Measurements from ENCODE around the gene HS1BP3.

HS1BP3 gene

GRCh38 chr2:20633001-20633400 lies 17.9 kb downstream of the HS1BP3 start:
- in situ Hi-C loops (cut with HindIII; ENCODE audit: low sequenced_read_pairs), result no loop called here

GRCh38 chr2:20632446-20632990 lies 18.4 kb downstream of the HS1BP3 start:
- in situ Hi-C loops (cut with HindIII; ENCODE audit: low sequenced_read_pairs), result no loop called here

GRCh38 chr2:20631617-20632307 lies 19.1 kb downstream of the HS1BP3 start:
- in situ Hi-C loops (cut with HindIII; ENCODE audit: low sequenced_read_pairs), result no loop called here

GRCh38 chr2:20630967-20631366 lies 19.9 kb downstream of the HS1BP3 start:
- in situ Hi-C loops (cut with HindIII; ENCODE audit: low sequenced_read_pairs), result no loop called here

- in situ Hi-C loops (cut with HindIII; ENCODE audit: low sequenced_read_pairs), result no loop called here
These were observed 21.2 kb downstream of the HS1BP3 start for GRCh38 chr2:20629581-20630171.

- in situ Hi-C loops (cut with HindIII; ENCODE audit: low sequenced_read_pairs), result no loop called here
These were observed 21.7 kb downstream of the HS1BP3 start for GRCh38 chr2:20629181-20629580.

GRCh38 chr2:20627712-20628380 lies 23.1 kb downstream of the HS1BP3 start:
- in situ Hi-C loops (cut with HindIII; ENCODE audit: low sequenced_read_pairs), result no loop called here

- in situ Hi-C loops (cut with HindIII; ENCODE audit: low sequenced_read_pairs), result no loop called here
These were observed 24.0 kb downstream of the HS1BP3 start for GRCh38 chr2:20626698-20627513.

GRCh38 chr2:20626392-20626697 lies 24.6 kb downstream of the HS1BP3 start:
- in situ Hi-C loops (cut with HindIII; ENCODE audit: low sequenced_read_pairs), result no loop called here

GRCh38 chr2:20625491-20626391 lies 25.2 kb downstream of the HS1BP3 start:
- in situ Hi-C loops (cut with HindIII; ENCODE audit: low sequenced_read_pairs), result no loop called here

GRCh38 chr2:20624884-20625485 lies 25.9 kb downstream of the HS1BP3 start:
- in situ Hi-C loops (cut with HindIII; ENCODE audit: low sequenced_read_pairs), result no loop called here

- in situ Hi-C loops (cut with HindIII; ENCODE audit: low sequenced_read_pairs), result no loop called here
These were observed 26.6 kb downstream of the HS1BP3 start for GRCh38 chr2:20624156-20624883.

GRCh38 chr2:20623741-20624155 lies 27.1 kb downstream of the HS1BP3 start:
- in situ Hi-C loops (cut with HindIII; ENCODE audit: low sequenced_read_pairs), result no loop called here

- in situ Hi-C loops (cut with HindIII; ENCODE audit: low sequenced_read_pairs), result no loop called here
These were observed 27.7 kb downstream of the HS1BP3 start for GRCh38 chr2:20623241-20623640.

- in situ Hi-C loops (cut with HindIII; ENCODE audit: low sequenced_read_pairs), result no loop called here
These were observed 28.2 kb downstream of the HS1BP3 start for GRCh38 chr2:20622731-20623130.

GRCh38 chr2:20622296-20622686 lies 28.6 kb downstream of the HS1BP3 start:
- in situ Hi-C loops (cut with HindIII; ENCODE audit: low sequenced_read_pairs), result no loop called here

GRCh38 chr2:20621366-20622295 lies 29.3 kb downstream of the HS1BP3 start:
- in situ Hi-C loops (cut with HindIII; ENCODE audit: low sequenced_read_pairs), result no loop called here

- in situ Hi-C loops (cut with HindIII; ENCODE audit: low sequenced_read_pairs), result no loop called here
These were observed 30.1 kb downstream of the HS1BP3 start for GRCh38 chr2:20620696-20621365.
